Measurements from ENCODE around the gene PTPRD. TPM values are rescaled to one million over a fixed set of nuclear protein-coding genes. Genes with fewer than 3 reads are reported as not detected.
"Not testable (repeated sequence)": the region's sequence is repeated elsewhere in the genome, so short reads cannot be mapped to it uniquely, and the experiment has no call there.

Gene PTPRD
- polyA plus RNA-seq, 1 experiment, result 0.39 TPM

- no peaks in the 10 kb centered on the region for H3K36me3 ChIP-seq (ENCODE audit: control insufficient read depth, insufficient read depth, low read length)
- CTCF ChIA-PET, result no interaction called here
Observed at GRCh38 chr9:10366171-10366779, 246.5 kb downstream of the PTPRD start.

GRCh38 chr9:10354591-10354990 is 258.2 kb downstream of the PTPRD start:
- CTCF ChIA-PET, result no interaction called here
- POLR2A ChIA-PET, result no interaction called here
- Histone ChIP-seq H3K36me3 (ENCODE audit: control insufficient read depth, insufficient read depth, low read length) (no peaks in the 10 kb centered on the region), H3K27me3 (ENCODE audit: control insufficient read depth, insufficient read depth, low read length) (no peaks in the 10 kb centered on the region), H3K4me3 (ENCODE audit: low read depth, low read length) (no peak overlapping the region)
- no peak for TF ChIP-seq CTCF (IDR thresholded peaks at IDR 0.05; ENCODE audit: insufficient read depth, low read depth, low read length)
- no peak for DNase-seq (ENCODE audit: low read depth)

More at GRCh38 chr9:10366171-10366779, 246.5 kb downstream of the PTPRD start:
- H3K27me3 ChIP-seq (ENCODE audit: control insufficient read depth, insufficient read depth, low read length), result no peaks in the 10 kb centered on the region
- POLR2A ChIA-PET, result no interaction called here
- no peak for DNase-seq (ENCODE audit: low read depth)
- no peak overlapping the region for H3K4me3 ChIP-seq (ENCODE audit: low read depth, low read length)
- peak; percentile 34 for TF ChIP-seq CTCF (IDR thresholded peaks at IDR 0.05; ENCODE audit: insufficient read depth, low read depth, low read length)

- H3K27me3 ChIP-seq (ENCODE audit: control insufficient read depth, insufficient read depth, low read length); H3K36me3 ChIP-seq (ENCODE audit: control insufficient read depth, insufficient read depth, low read length); H3K4me3 ChIP-seq (ENCODE audit: low read depth, low read length); POLR2A ChIA-PET; CTCF ChIA-PET; DNase-seq (ENCODE audit: low read depth): not testable (repeated sequence)
Observed at GRCh38 chr9:10345621-10346020, 267.2 kb downstream of the PTPRD start.

GRCh38 chr9:10341057-10341456 is 271.7 kb downstream of the PTPRD start:
- no peak for DNase-seq (ENCODE audit: low read depth)
- H3K4me3 ChIP-seq (ENCODE audit: low read depth, low read length), result no peak overlapping the region
- TF ChIP-seq CTCF (IDR thresholded peaks at IDR 0.05; ENCODE audit: insufficient read depth, low read depth, low read length), result no peak
- H3K36me3 ChIP-seq (ENCODE audit: control insufficient read depth, insufficient read depth, low read length), result no peaks in the 10 kb centered on the region
- CTCF ChIA-PET, result no interaction called here
- H3K27me3 ChIP-seq (ENCODE audit: control insufficient read depth, insufficient read depth, low read length), result no peaks in the 10 kb centered on the region
- POLR2A ChIA-PET, result no interaction called here

- Histone ChIP-seq H3K4me3 (ENCODE audit: low read depth, low read length) (no peak overlapping the region), H3K27me3 (ENCODE audit: control insufficient read depth, insufficient read depth, low read length) (no peaks in the 10 kb centered on the region), H3K36me3 (ENCODE audit: control insufficient read depth, insufficient read depth, low read length) (no peaks in the 10 kb centered on the region)
- CTCF ChIA-PET, result interaction anchor here (0.7 kb wide), 1 partner anchor 452 kb away, joined by 4 read pairs; no protein-coding TSS in a partner anchor
- TF ChIP-seq CTCF (IDR thresholded peaks at IDR 0.05; ENCODE audit: insufficient read depth, low read depth, low read length), result no peak
- POLR2A ChIA-PET, result no interaction called here
- no peak for DNase-seq (ENCODE audit: low read depth)
Observed at GRCh38 chr9:10339152-10339551, 273.6 kb downstream of the PTPRD start.

- Histone ChIP-seq H3K4me3 (ENCODE audit: low read depth, low read length) (no peak overlapping the region), H3K27me3 (ENCODE audit: control insufficient read depth, insufficient read depth, low read length) (no peaks in the 10 kb centered on the region), H3K36me3 (ENCODE audit: control insufficient read depth, insufficient read depth, low read length) (no peaks in the 10 kb centered on the region)
- POLR2A ChIA-PET, result no interaction called here
- DNase-seq (ENCODE audit: low read depth), result no peak
- no peak for TF ChIP-seq CTCF (IDR thresholded peaks at IDR 0.05; ENCODE audit: insufficient read depth, low read depth, low read length)
- CTCF ChIA-PET, result no interaction called here
Observed at GRCh38 chr9:10331157-10331556, 281.6 kb downstream of the PTPRD start.
